GM19372 (cell line): Measurements from ENCODE around the gene GPHB5.
"Not testable (repeated sequence)": the region's sequence is repeated elsewhere in the genome, so short reads cannot be mapped to it uniquely, and the experiment has no call there.

Experiments used
- ATAC-seq: cut with Tn5 transposase; IDR thresholded peaks from one replicate; pipeline ENCODE4 v1.9.1; 2021; ENCODE audit warnings: mild to moderate bottlenecking, low read depth, moderate library complexity; ENCODE audit not compliant: unreplicated experiment

The GPHB5 gene

GRCh38 chr14:63318835-63319234 lies at the start of gene GPHB5:
Gene GPHB5, minus strand, starts transcription at chr14:63318935. Its CDS starts 1,086 bp downstream, at chr14:63317849.
- ATAC-seq = no peak

DNA sequence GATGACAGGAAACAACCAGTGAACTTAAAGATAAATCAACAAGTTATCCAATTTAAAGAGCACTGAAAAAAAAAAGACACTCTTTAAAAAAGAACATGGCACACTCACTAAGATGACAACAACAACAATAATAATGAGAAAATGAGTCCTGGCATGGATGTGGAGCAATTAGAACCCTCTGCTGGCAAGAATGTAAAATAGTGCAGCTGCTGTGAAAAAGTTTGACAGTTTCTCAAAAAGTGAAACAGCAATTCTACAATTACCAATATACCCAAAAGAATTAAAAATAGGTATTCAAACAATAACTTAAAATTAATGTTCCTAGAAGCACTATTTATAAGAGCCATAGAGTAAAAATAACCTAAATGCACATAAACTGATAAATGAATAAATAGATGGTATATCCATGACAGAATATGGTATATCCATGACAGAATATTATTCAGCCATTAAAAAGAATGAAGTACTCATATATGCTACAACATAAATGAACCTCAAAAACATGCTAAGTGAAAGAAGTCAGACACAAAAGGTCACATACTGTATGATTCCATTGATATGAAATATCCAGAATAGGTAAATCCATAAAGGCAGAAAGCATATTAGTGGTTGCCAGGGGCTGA lies 49.1 kb upstream of the GPHB5 start:
- ATAC-seq = no peak

- no peak for ATAC-seq
Observed at GRCh38 chr14:63362389-63362819, 43.7 kb upstream of the GPHB5 start.

DNA sequence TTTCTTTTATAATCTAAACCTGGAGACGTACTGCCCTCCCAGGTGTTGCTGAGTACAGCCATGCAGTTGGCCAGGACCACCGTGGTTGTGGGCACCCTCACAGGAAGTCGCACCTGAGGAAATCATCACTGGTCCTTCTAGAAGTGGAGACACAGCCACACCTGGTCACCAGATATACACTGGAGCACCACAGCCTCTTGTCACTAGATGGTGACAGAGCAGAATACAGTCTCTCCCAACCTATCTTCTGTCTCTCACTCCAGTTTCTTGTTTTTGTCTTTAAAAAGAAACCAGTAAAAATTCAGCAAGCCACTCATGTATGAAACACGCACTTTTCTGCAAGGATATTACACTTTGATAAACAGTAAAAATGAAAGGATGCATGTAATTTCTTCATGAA lies 43.1 kb upstream of the GPHB5 start:
- ATAC-seq = no peak

- no peak for ATAC-seq
Observed at GRCh38 chr14:63357841-63358240, 39.1 kb upstream of the GPHB5 start.

GRCh38 chr14:63345826-63346225 lies 27.1 kb upstream of the GPHB5 start:
- no peak for ATAC-seq

DNA sequence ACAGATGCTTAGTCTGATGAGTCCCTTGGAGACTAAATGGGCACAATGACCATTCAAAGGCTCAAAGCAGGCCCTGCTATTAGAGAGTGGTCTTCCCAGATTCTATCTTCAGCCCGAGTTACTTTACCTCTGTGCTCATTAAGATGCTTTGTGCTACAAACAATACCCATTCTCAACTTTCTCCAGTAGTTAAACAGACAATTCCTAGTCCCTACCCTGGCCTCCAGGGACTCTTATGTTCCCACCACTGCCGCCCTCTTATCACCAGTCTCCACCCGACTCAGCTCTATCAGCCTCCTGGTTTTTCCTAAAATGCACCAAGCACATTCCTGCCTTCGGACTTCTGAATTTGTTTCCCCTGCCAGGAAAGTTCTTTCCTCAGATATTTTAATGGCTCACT lies 25.6 kb upstream of the GPHB5 start:
- no peak for ATAC-seq

- no peak for ATAC-seq
Observed at GRCh38 chr14:63343878-63344277, 25.1 kb upstream of the GPHB5 start.

- no peak for ATAC-seq
Observed at GRCh38 chr14:63342371-63342770, 23.6 kb upstream of the GPHB5 start.

GRCh38 chr14:63328787-63329737 lies 10.3 kb upstream of the GPHB5 start:
- ATAC-seq = no peak

- no peak for ATAC-seq
Observed at GRCh38 chr14:63326840-63327239, 8.1 kb upstream of the GPHB5 start.

DNA sequence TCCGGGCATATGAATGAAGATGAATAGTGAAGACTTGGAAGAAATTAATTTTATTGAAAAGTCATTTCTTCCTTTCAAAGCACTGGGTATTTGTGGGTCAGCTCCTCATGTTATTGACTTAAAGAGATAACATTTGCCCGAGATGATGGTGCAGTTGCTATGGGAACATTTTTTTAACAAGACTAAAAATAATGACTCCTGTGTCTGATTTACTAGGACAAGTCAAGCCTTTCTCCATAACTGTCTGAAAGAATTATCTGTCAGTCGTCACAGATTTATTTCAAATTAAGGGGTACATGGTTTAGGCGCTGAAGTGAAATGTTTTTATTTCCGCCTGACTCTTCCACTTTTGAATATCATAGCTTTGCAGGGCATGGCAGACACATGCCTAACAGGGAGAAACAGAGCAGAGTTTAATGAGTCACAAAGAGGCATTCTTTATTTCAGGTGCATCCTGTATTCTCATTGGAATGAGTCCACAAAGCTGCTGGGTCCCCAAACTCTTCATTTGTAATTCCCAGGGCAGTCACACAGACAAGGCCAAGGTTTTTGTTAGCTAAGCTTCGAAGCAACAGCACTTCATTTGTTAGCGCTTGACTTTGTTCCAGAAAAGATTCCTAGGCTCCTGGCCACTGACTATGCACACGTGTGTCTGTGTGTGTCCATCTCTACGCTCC lies 4.3 kb upstream of the GPHB5 start:
- no peak for ATAC-seq

GRCh38 chr14:63322472-63322871 lies 3.7 kb upstream of the GPHB5 start:
- ATAC-seq = no peak

GRCh38 chr14:63308723-63309317 lies 9.9 kb downstream of the GPHB5 start:
- ATAC-seq = peak; percentile 72

DNA sequence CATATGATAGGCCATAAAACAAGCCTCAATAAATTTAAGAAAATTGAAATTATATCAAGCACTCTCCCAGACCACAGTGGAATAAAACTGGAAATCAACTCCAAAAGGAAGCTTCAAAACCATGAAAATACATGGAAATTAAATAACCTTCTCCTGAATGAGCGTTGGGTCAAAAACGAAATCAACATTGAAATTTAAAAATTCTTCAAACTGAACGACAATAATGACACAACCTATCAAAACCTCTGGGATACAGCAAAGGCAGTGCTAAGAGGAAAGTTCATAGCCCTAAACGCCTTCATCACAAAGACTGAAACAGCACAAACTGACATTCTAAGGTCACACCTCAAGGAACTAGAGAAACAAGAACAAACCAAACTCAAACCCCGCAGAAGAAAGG lies 14.3 kb downstream of the GPHB5 start:
- not testable (repeated sequence) for ATAC-seq

- no peak for ATAC-seq
Observed at GRCh38 chr14:63301891-63302534, 16.7 kb downstream of the GPHB5 start.

DNA sequence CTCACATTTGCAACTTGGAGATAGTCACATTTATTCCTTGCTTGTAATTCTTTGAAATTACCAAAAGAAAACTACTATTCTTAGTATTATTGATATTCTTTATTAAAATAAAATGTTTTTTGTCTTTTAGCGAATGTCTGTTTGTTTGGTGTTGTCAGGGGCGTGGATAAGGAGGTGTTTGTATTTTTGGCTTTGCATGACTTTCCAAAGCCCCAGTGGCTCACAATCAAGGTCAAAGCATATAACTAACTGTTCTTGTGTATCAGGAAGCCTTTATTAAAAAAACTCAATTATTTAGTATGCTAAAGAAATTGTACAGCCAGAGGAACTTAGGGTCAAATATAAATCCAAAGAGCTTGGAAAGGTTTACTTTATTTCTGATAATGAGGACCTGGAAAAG lies 17.9 kb downstream of the GPHB5 start:
- ATAC-seq = no peak

- ATAC-seq = no peak
Observed at GRCh38 chr14:63299351-63300110, 19.2 kb downstream of the GPHB5 start.

- no peak for ATAC-seq
Observed at GRCh38 chr14:63297372-63298063, 21.2 kb downstream of the GPHB5 start.
